ENCODE results near the gene GALNTL6.

Gene GALNTL6

DNA sequence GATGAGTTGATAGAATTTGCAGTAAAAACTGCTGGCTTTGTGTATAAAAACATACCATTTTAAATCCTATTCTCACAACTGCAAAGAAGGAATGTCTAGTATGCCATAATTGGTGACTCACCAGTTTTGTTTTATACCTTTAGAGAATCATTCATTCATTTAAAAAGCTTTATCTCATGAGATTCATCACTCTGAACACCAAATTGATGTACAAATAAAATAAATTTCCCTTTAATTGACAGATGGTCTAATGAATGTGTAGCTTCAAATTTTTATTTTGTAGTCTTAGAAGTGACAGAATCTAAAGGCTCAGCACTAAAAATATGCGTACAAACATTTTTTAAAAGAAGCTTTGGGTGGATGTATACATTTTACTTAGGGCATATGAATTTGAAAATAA, 492.5 kb downstream of the GALNTL6 start:
- DNase-seq: no peak
- intact Hi-C loops (cut with DNase I): no loop called here

DNA sequence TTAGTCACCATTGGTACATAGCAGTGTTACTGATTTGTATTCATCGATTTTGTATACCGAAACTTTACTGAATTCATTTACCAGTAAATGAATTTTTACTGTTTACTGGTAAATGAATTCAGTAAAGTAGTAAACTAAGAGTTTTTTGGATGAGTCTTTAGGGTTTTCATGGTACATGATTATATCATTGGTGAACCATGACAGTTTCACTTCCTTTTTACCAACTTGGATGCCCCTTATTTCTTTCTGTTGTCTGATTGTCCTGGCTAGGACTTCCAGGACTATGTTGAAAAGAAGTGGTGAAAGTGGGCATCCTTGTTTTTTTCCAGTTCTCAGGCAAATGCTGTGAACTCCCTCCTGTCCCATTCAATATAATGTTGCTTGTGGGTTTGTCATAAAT, 494.9 kb downstream of the GALNTL6 start:
- DNase-seq: no peak
- intact Hi-C loops (cut with DNase I): no loop called here

DNA sequence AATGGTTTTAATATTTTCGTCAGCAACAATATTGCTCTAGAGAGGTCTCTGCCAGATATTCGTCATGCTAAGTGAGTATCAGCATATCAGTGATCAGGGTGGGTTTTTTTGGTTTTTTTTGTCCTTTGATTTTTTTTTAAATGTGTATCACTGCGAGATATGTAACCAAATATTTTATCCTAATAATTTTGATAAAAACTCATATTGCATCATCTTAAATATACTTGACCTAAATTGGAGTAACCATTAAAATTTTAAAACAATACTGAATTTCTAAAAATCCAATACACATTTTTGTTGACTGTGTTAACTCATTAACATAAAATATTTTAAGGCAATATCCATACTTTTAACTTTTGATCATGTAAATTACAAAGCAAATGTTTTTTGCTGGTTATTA, 498.5 kb downstream of the GALNTL6 start:
- intact Hi-C loops (cut with DNase I): no loop called here
- DNase-seq: no peak

GRCh38 chr4:172323288-172323687, 510.1 kb downstream of the GALNTL6 start:
- no peak for DNase-seq
- intact Hi-C loops (cut with DNase I): no loop called here

- DNase-seq: no peak
- intact Hi-C loops (cut with DNase I): no loop called here
These were observed 531.2 kb downstream of the GALNTL6 start for GRCh38 chr4:172344308-172344938.

DNA sequence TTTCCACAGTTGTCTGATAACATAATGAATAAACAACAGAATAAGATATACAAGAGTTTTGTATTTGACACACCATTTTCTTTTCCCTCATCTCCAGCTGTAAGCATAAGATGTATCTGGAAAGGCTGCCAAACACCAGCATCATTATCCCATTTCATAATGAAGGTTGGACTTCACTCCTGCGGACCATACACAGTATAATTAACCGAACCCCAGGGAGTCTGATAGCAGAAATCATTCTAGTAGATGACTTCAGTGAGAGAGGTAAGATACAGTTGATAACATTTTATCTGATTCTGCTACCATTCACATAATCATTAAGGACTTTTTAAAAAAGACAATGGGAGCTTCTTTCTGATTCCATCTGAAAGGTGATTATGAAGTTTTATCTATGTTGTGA, 535.2 kb downstream of the GALNTL6 start:
- intact Hi-C loops (cut with DNase I): no loop called here

GRCh38 chr4:172352356-172352755, 539.2 kb downstream of the GALNTL6 start:
- DNase-seq: no peak
- intact Hi-C loops (cut with DNase I): no loop called here

More for the DNA sequence above, 535.2 kb downstream of the GALNTL6 start:
- no peak for DNase-seq

DNA sequence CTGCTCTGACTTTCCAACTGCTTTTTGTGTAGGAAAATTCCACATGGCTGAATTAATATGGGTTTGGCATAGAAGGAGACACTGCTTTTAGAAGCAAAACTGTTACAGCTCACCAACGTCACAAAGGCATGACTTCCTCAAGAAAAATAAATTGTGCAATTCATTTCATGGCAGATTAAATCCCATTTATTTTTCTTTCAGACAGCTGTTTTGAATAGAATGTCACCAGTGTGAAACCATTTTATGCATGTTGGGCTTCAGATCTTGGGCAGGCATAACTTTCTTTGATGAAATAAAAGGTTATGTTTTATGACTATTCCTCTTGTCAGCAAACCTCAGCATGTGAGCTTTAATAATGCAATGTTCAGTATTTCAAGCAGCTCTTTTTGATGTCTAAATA, 542.8 kb downstream of the GALNTL6 start:
- intact Hi-C loops (cut with DNase I): no loop called here
- no peak for DNase-seq

- no peak for DNase-seq
- intact Hi-C loops (cut with DNase I): no loop called here
These were observed 543.9 kb downstream of the GALNTL6 start for GRCh38 chr4:172357006-172357540.

GRCh38 chr4:172362569-172362968, 549.4 kb downstream of the GALNTL6 start:
- DNase-seq: no peak
- intact Hi-C loops (cut with DNase I): no loop called here

DNA sequence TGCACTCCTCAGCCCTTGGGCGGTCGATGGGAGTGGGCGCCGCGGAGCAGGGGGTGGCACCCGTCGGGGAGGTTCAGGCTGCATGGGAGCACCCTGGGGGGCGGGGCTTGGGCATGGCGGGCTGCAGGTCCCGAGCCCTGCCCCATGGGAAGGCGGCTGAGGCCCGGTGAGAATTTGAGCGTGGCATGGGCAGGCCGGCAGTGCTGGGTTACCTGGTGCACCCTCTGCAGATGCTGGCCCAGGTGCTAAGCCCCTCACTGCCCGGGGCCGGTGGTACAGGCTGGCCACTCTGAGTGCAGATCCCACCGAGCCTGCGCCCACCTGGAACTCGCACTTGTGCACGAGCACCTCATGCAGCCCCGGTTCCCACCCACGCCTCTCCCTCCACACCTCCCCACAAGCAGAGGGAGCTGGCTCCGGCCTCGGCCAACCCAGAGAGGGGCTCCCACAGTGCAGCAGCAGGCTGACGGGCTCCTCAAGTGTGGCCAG, 556.3 kb downstream of the GALNTL6 start:
- intact Hi-C loops (cut with DNase I): no loop called here

DNA sequence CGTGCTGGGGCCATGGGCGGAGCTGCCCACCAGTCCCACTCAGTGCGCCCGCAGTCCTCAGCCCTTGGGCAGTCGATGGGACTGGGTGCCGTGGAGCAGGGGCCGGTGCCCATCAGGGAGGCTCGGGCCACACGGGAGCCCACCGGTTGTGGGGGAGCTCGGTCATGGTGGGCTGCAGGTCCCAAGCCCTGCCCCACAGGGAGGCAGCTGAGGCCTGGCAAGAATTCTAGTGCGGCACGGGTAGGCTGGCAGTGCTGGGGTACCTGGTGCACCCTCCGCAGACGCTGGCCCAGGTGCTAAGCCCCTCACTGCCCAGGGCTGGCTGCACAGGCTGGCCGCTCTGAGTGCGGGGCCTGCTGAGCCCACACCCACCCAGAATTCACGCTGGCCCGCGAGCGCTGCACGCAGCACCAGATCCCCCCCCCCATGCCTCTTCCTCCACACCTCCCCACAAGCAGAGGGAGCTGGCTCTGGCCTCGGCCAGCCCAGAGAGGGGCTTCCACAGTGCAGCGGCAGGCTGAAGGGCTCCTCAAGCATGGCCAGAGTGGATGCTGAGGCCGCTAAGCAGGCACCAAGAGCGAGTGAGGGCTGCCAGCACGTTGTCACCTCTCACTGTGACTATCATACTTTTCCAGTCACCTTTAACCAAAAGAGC, 564.4 kb downstream of the GALNTL6 start:
- no peak for DNase-seq
- intact Hi-C loops (cut with DNase I): no loop called here

More for the DNA sequence above, 556.3 kb downstream of the GALNTL6 start:
- DNase-seq: no peak

DNA sequence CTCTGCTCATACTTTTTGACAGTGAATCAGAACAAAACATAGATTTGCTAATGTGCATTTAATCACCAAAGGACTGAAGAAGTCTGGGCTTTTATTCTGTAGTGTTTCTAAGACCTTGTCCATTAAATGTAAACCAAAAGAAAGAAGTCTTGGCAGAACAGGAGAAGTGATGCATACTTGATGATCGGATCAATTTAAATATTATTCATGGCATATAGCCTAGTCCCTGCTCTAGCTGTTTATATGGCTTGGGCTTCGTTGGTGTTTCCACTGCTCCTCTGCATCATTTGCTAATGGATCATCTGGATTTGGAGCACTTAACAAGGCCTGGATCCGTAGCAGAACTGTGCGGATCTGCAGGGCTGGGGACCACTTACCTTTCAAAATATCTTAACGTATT, 566.6 kb downstream of the GALNTL6 start:
- intact Hi-C loops (cut with DNase I): no loop called here
- no peak for DNase-seq

DNA sequence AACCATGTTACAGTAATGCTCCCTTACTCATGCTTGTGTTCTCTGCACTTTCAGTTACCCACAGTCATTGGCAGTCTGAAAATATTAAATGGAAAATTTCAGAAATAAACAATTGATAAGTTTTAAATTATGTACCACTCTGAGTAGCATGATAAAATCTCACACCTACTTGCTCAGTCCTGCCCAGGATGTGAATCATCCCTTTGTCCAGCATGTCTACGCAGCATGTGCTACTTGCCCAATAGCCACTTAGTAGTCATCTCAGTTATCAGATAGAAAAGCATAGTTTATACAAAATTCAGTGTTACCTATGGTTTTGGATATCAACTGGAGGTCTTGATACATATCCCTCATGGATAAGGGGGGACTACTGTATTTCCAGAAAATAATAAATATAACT, 577.1 kb downstream of the GALNTL6 start:
- DNase-seq: no peak
- intact Hi-C loops (cut with DNase I): no loop called here

- intact Hi-C loops (cut with DNase I): no loop called here
- no peak for DNase-seq
These were observed 579.5 kb downstream of the GALNTL6 start for GRCh38 chr4:172392741-172393140.

- no peak for DNase-seq
- intact Hi-C loops (cut with DNase I): no loop called here
These were observed 580.0 kb downstream of the GALNTL6 start for GRCh38 chr4:172393220-172393619.

DNA sequence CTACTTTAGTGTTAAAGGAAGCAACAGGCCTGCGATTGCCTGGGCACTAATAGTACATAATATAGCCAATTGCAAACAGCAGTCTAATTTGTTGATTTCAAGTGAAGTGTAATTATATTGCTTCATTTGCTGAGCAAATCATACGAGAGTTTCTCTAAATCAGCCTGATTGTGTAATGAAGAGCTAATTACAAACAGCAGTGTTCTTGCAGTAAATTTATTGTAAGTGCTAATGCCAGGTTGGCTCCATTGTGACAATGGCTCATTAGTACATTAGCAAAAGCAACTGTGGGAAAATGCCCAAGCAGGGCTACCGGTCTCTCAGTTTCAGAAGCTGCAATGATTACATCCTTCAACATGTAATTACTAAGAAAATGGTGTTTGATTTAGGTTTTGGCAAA, 591.5 kb downstream of the GALNTL6 start:
- DNase-seq: peak in 1 of 42 donors; percentile 39
- intact Hi-C loops (cut with DNase I): no loop called here

GRCh38 chr4:172410363-172410762, 597.2 kb downstream of the GALNTL6 start:
- DNase-seq: no peak
- intact Hi-C loops (cut with DNase I): no loop called here

DNA sequence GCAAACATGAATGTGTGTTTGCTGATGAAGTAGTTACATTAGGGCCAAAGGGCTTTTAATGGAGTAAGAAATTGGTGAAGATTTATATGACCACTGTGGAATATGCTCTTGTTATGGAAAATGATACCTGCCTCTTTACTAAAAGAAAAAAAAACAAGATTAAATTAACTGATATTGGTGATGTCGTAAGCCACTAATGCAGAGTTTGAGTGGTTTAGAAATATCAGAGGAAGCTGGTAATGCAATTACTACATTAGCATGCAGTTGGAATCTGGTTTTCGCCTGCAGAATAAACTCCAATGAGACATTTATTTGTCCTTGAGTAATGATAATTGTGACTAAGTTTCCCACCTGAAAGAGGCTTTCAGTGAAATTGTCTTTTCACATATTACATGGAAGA, 597.9 kb downstream of the GALNTL6 start:
- intact Hi-C loops (cut with DNase I): no loop called here
- DNase-seq: no peak

- intact Hi-C loops (cut with DNase I): no loop called here
- peak in 15 of 42 donors; percentile 5 to 66 (median 32) for DNase-seq
These were observed 599.8 kb downstream of the GALNTL6 start for GRCh38 chr4:172412851-172413580.

Measured in head of caudate nucleus (tissue), 42 donors.